22Rv1 (cell line): ENCODE measurements around the gene MYLK.
"Not testable (repeated sequence)": the region's sequence is repeated elsewhere in the genome, so short reads cannot be mapped to it uniquely, and the experiment has no call there.

Source experiments
- H3K27ac ChIP-seq: fragments of 450-650 bp; 2 replicates; pipeline ENCODE4 v1.5.1; 2017
- CTCF ChIP-seq: fragments of 450-650 bp; IDR thresholded peaks from 2 replicates; pipeline ENCODE4 v1.5.1; 2017; ENCODE audit warnings: mild to moderate bottlenecking
- ZFX ChIP-seq: fragments of 450-650 bp; IDR thresholded peaks from 2 replicates; pipeline ENCODE4 v1.6.1; 2017; ENCODE audit warnings: antibody characterized with exemption, borderline replicate concordance

The MYLK gene

GRCh38 chr3:123914829-123915228 is 30.7 kb upstream of the MYLK start:
- no peak overlapping the region for H3K27ac ChIP-seq
- TF ChIP-seq ZFX = no peak
- TF ChIP-seq CTCF = no peak

- TF ChIP-seq ZFX = no peak
- TF ChIP-seq CTCF = no peak
- no peak overlapping the region for H3K27ac ChIP-seq
These were observed 25.7 kb upstream of the MYLK start for GRCh38 chr3:123909785-123910184.

- H3K27ac ChIP-seq = no peak overlapping the region
- TF ChIP-seq CTCF (no peak), ZFX (no peak)
These were observed 23.6 kb upstream of the MYLK start for GRCh38 chr3:123907720-123908119.

GRCh38 chr3:123899300-123899865 is 15.3 kb upstream of the MYLK start:
- TF ChIP-seq CTCF (no peak), ZFX (no peak)
- no peak overlapping the region for H3K27ac ChIP-seq

- H3K27ac ChIP-seq = no peak overlapping the region
- no peak for TF ChIP-seq CTCF
- TF ChIP-seq ZFX = no peak
These were observed 8.9 kb upstream of the MYLK start for GRCh38 chr3:123893012-123893411.

GRCh38 chr3:123892195-123892594 is 8.1 kb upstream of the MYLK start:
- H3K27ac ChIP-seq = no peak overlapping the region
- no peak for TF ChIP-seq CTCF
- TF ChIP-seq ZFX = no peak

GRCh38 chr3:123890991-123891390 is 6.9 kb upstream of the MYLK start:
- H3K27ac ChIP-seq = not testable (repeated sequence)

GRCh38 chr3:123890162-123890561 is 6.0 kb upstream of the MYLK start:
- not testable (repeated sequence) for H3K27ac ChIP-seq
